HG03025 (cell line): Measurements from ENCODE around the gene SUFU.

Experiments used
- ATAC-seq: cut with Tn5 transposase; IDR thresholded peaks from one replicate; pipeline ENCODE4 v1.9.1; 2021; ENCODE audit warnings: mild to moderate bottlenecking, moderate library complexity; ENCODE audit not compliant: unreplicated experiment, low FRiP score

Gene SUFU

GRCh38 chr10:102545997-102546396, 42.2 kb downstream of the SUFU start:
- no peak for ATAC-seq

- no peak for ATAC-seq
Observed at GRCh38 chr10:102546606-102547320, 43.0 kb downstream of the SUFU start.

GRCh38 chr10:102549549-102549948, 45.8 kb downstream of the SUFU start:
- no peak for ATAC-seq

DNA sequence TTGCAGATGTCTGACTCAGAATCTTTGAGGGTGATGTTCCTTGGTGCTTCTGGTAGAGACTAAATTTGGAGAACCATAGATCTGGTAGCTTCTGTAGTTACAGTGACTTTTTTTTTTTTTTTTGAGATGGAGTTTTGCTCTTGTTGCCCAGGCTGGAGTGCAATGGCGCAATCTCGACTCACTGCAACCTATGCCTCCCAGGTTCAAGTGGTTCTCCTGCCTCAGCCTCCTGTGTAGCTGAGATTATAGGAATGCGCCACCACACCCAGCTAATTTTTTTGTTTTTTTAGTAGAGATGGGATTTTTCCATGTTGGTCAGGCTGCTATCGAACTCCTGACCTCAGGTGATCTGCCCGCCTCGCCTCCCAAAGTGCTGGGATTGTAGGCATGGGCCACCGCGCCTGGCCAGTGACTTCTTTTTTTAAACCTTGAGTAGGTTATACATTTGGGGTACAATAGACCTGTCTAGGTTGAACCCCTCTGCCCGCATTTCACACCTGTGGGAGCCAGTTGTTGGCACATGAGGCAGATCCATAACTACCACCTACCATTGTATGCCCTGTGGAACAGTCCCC, 47.0 kb downstream of the SUFU start:
- ATAC-seq, result no peak

DNA sequence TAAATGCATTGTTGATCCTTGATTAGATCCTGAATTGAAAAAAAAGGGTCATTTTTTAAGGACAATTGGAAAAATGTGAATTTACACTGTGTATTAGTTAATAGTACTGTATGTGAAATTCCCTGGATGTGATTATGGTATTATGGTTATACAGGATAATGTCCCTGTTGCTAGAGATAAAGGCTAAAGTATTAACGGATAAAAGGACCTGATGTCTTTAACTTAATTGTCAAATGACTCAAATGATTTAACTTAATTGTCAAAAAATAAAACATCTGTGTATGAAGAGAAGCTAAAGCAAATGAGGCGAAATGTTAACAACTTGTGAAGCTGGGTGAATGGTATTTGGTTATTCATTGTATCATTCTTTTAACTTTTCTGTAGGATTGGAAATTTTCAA, 48.8 kb downstream of the SUFU start:
- no peak for ATAC-seq

DNA sequence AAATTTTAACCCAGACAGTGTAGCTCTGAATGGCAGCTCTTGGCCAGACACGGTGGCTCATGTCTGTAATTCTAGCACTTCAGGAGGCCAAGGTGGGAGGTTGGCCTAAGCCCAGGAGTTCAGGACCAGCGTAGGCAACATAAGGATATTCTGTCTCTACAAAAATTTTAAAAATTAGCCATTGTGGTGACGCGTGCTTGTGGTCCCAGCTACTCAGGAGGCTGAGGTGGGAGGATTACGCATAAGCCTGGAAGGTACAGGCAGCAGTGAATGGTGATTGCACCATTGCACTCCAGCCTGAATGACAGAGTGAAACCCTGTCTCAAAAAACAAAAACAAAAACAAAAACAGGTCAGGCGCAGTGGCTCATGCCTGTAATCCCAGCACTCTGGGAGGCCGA, 50.0 kb downstream of the SUFU start:
- no peak for ATAC-seq

DNA sequence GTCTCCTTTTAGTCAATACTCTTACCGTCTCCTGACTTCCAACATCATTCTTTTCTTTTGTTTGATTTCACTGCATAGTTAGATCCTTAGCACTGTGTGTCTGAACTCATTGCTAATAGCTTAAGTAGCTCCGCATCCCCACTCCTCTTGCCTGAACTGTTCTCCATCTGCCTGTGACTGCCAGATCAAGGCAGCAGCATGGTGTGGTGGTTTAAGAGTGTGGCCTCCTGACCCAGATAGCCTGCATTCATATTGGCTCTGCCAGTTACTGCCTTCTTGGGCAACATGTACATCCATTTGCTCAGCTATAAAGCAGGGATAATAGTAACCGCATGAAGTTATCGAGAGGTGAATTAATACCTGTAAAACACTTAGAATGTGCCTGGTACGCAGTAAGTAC, 50.8 kb downstream of the SUFU start:
- ATAC-seq, result no peak

- no peak for ATAC-seq
Observed at GRCh38 chr10:102555781-102556328, 52.1 kb downstream of the SUFU start.

DNA sequence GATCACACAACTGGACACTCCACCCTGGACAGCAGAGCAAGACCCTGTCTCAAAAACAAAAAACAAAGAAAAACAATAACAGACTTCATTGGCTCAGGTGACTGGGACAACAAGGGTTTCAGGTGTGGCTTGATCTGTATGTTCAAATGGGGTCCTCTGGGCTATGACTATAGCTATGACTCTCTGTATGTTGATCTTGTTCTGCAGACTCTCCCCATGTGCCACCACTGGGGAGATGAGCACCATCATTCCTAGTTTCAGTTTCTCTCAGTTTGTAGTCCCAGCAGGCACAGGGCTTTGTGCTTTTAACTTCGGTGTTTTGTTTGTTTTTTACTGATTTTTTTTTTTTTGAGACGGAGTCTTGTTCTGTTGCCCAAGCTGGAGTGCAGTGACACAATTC, 53.8 kb downstream of the SUFU start:
- no peak for ATAC-seq

- no peak for ATAC-seq
Observed at GRCh38 chr10:102559764-102560163, 56.0 kb downstream of the SUFU start.

GRCh38 chr10:102564209-102564834, 60.5 kb downstream of the SUFU start:
- no peak for ATAC-seq

- no peak for ATAC-seq
Observed at GRCh38 chr10:102565793-102566192, 62.0 kb downstream of the SUFU start.

GRCh38 chr10:102578782-102579181, 75.0 kb downstream of the SUFU start:
- no peak for ATAC-seq

GRCh38 chr10:102579328-102579727, 75.6 kb downstream of the SUFU start:
- ATAC-seq, result no peak

- ATAC-seq, result no peak
Observed at GRCh38 chr10:102580230-102580629, 76.5 kb downstream of the SUFU start.

- ATAC-seq, result no peak
Observed at GRCh38 chr10:102581401-102581800, 77.6 kb downstream of the SUFU start.

DNA sequence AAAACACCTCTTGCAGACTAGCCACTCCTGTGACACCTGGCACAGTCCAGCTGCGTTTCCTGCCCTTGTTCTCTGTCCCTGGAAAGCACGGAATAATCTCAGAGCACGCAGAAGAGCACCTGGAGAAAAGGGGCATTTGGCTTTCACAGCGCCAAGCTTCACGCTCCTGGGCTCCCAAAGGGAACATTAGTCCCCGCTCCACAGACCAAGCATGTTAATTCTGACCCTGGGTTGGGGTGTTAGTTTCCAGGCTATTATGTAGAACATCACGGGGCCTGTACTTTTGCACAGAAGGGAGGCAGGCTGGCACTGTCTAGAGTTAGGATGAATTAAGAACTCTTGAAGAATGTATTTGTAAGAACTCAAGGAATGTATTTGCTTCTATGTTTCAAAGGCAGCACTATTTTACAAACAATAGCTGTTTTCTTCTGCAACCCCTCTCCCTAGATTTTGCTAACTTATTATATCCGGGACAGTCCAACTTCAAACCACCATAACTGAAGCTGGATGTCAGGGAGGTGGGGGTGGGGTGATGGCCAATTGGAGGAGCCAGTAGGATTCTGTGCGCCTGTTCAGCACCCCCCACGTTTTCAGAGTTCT, 78.3 kb downstream of the SUFU start:
- no peak for ATAC-seq

DNA sequence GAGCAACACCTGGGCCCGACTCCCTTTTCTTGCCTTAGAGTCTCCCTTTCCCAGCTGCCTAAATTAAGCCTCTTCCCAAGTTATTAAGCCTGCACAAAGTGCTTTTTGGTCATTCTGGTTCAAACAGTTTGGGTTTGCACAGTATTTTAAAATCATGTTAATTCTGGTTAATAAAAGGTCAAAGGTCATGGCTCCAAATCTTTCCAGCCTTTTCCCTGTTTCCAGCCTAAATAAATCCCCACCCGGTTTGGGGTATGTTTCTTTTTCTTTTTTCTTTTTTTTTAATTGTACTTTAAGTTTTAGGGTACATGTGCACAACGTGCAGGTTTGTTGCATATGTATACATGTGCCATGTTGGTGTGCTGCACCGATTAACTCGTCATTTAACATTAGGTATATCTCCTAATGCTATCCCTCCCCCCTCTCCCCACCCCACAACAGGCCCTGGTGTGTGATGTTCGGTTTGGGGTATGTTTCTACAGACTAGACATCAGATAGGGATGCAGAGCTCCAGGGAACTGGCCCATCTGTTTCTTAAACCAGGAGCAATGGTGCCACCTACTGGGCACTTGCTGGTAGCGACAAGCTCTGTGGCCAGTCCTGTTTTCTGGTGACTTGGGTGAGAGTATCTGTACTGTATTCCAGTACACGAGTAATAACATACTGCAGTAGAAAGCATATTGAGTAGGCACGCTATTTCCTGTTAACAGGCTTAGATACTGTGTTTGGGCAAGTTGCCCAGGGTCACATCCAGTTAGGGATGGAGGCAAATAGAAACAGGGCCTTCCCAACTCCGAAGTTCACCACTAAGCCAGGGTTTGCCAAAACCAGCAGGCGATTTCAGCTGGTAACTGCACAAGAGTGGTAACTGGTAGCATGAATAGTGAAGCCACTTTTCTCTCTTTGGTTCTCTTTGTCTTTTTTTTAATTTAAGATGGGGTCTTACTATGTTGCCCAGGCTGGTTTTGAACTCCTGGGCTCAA, 80.0 kb downstream of the SUFU start:
- no peak for ATAC-seq

- no peak for ATAC-seq
Observed at GRCh38 chr10:102585026-102585425, 81.3 kb downstream of the SUFU start.

DNA sequence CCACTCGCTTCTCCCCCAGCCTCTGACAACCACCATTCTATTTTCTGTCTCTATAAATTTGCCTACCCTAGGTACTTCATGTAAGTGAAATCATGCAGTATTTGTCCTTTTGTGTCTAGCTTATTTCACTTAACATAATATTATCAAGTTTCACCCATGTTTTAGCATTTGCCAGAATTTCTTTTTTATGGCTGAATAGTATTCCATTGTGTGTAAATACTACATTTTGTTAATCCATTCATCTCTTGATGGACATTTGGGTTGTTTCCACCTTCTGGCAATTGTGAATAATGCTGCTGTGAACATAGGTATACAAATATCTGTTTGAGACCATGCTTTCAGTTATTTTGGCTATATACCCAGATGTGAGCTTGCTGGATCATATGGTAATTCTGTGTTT, 83.1 kb downstream of the SUFU start:
- ATAC-seq, result no peak
